ENCODE measurements around the gene IKZF3.
"Not testable (repeated sequence)": the region's sequence is repeated elsewhere in the genome, so short reads cannot be mapped to it uniquely, and the experiment has no call there.

IKZF3 gene

GRCh38 chr17:39777534-39778365 is 86.4 kb downstream of the IKZF3 start:
- Histone ChIP-seq H3K9me3 (ENCODE audit: low read length) (no peaks in the 10 kb centered on the region), H2AFZ (ENCODE audit: low read depth, low read length) (no peak overlapping the region), H3K27me3 (ENCODE audit: insufficient read depth, low read length) (peaks cover 44% of the 10 kb centered on the region), H3K4me3 (ENCODE audit: low read length) (no peak overlapping the region), H3K36me3 (ENCODE audit: insufficient read depth, low read length) (no peaks in the 10 kb centered on the region), H3K4me1 (ENCODE audit: insufficient read depth, low read length) (no peaks in the 10 kb centered on the region)

GRCh38 chr17:39776252-39776651 is 87.9 kb downstream of the IKZF3 start:
- H3K36me3 ChIP-seq (ENCODE audit: insufficient read depth, low read length) = no peaks in the 10 kb centered on the region
- no peak overlapping the region for H2AFZ ChIP-seq (ENCODE audit: low read depth, low read length)
- no peaks in the 10 kb centered on the region for H3K9me3 ChIP-seq (ENCODE audit: low read length)
- H3K4me1 ChIP-seq (ENCODE audit: insufficient read depth, low read length) = no peaks in the 10 kb centered on the region
- H3K4me3 ChIP-seq (ENCODE audit: low read length) = no peak overlapping the region
- H3K27me3 ChIP-seq (ENCODE audit: insufficient read depth, low read length) = peaks cover 33% of the 10 kb centered on the region

- peaks cover 34% of the 10 kb centered on the region for H3K27me3 ChIP-seq (ENCODE audit: insufficient read depth, low read length)
- H3K4me1 ChIP-seq (ENCODE audit: insufficient read depth, low read length) = no peaks in the 10 kb centered on the region
- no peak overlapping the region for H2AFZ ChIP-seq (ENCODE audit: low read depth, low read length)
- H3K36me3 ChIP-seq (ENCODE audit: insufficient read depth, low read length) = no peaks in the 10 kb centered on the region
- no peaks in the 10 kb centered on the region for H3K9me3 ChIP-seq (ENCODE audit: low read length)
- no peak overlapping the region for H3K4me3 ChIP-seq (ENCODE audit: low read length)
These were observed 89.1 kb downstream of the IKZF3 start for GRCh38 chr17:39775031-39775430.

- peaks cover 37% of the 10 kb centered on the region for H3K27me3 ChIP-seq (ENCODE audit: insufficient read depth, low read length)
- no peak overlapping the region for H2AFZ ChIP-seq (ENCODE audit: low read depth, low read length)
- H3K36me3 ChIP-seq (ENCODE audit: insufficient read depth, low read length) = no peaks in the 10 kb centered on the region
- H3K9me3 ChIP-seq (ENCODE audit: low read length) = no peaks in the 10 kb centered on the region
- H3K4me1 ChIP-seq (ENCODE audit: insufficient read depth, low read length) = no peaks in the 10 kb centered on the region
- no peak overlapping the region for H3K4me3 ChIP-seq (ENCODE audit: low read length)
These were observed 90.1 kb downstream of the IKZF3 start for GRCh38 chr17:39774047-39774446.

- H3K4me1 ChIP-seq (ENCODE audit: insufficient read depth, low read length) = no peaks in the 10 kb centered on the region
These were observed 90.9 kb downstream of the IKZF3 start for GRCh38 chr17:39772987-39773934.

GRCh38 chr17:39772415-39772814 is 91.7 kb downstream of the IKZF3 start:
- H2AFZ ChIP-seq (ENCODE audit: low read depth, low read length) = no peak overlapping the region
- H3K4me1 ChIP-seq (ENCODE audit: insufficient read depth, low read length) = no peaks in the 10 kb centered on the region
- peaks cover 35% of the 10 kb centered on the region for H3K27me3 ChIP-seq (ENCODE audit: insufficient read depth, low read length)
- H3K4me3 ChIP-seq (ENCODE audit: low read length) = no peak overlapping the region
- no peaks in the 10 kb centered on the region for H3K9me3 ChIP-seq (ENCODE audit: low read length)
- H3K36me3 ChIP-seq (ENCODE audit: insufficient read depth, low read length) = no peaks in the 10 kb centered on the region

More at GRCh38 chr17:39772987-39773934, 90.9 kb downstream of the IKZF3 start:
- Histone ChIP-seq H3K9me3 (ENCODE audit: low read length) (no peaks in the 10 kb centered on the region), H3K4me3 (ENCODE audit: low read length) (no peak overlapping the region), H2AFZ (ENCODE audit: low read depth, low read length) (no peak overlapping the region), H3K27me3 (ENCODE audit: insufficient read depth, low read length) (peaks cover 37% of the 10 kb centered on the region), H3K36me3 (ENCODE audit: insufficient read depth, low read length) (no peaks in the 10 kb centered on the region)

- no peaks in the 10 kb centered on the region for H3K36me3 ChIP-seq (ENCODE audit: insufficient read depth, low read length)
- peaks cover 5% of the 10 kb centered on the region for H3K9me3 ChIP-seq (ENCODE audit: low read length)
- no peaks in the 10 kb centered on the region for H3K4me1 ChIP-seq (ENCODE audit: insufficient read depth, low read length)
- peaks cover 26% of the 10 kb centered on the region for H3K27me3 ChIP-seq (ENCODE audit: insufficient read depth, low read length)
- no peak overlapping the region for H2AFZ ChIP-seq (ENCODE audit: low read depth, low read length)
- no peak overlapping the region for H3K4me3 ChIP-seq (ENCODE audit: low read length)
These were observed 94.0 kb downstream of the IKZF3 start for GRCh38 chr17:39769974-39770587.

- Histone ChIP-seq H3K27me3 (ENCODE audit: insufficient read depth, low read length) (peaks cover 23% of the 10 kb centered on the region), H3K4me1 (ENCODE audit: insufficient read depth, low read length) (no peaks in the 10 kb centered on the region), H3K4me3 (ENCODE audit: low read length) (no peak overlapping the region), H3K9me3 (ENCODE audit: low read length) (peaks cover 5% of the 10 kb centered on the region), H3K36me3 (ENCODE audit: insufficient read depth, low read length) (no peaks in the 10 kb centered on the region), H2AFZ (ENCODE audit: low read depth, low read length) (no peak overlapping the region)
These were observed 97.0 kb downstream of the IKZF3 start for GRCh38 chr17:39767147-39767546.

- Histone ChIP-seq H3K4me1 (ENCODE audit: insufficient read depth, low read length) (no peaks in the 10 kb centered on the region), H3K4me3 (ENCODE audit: low read length) (no peak overlapping the region), H2AFZ (ENCODE audit: low read depth, low read length) (no peak overlapping the region), H3K9me3 (ENCODE audit: low read length) (peaks cover 5% of the 10 kb centered on the region), H3K36me3 (ENCODE audit: insufficient read depth, low read length) (no peaks in the 10 kb centered on the region), H3K27me3 (ENCODE audit: insufficient read depth, low read length) (peaks cover 22% of the 10 kb centered on the region)
These were observed 98.3 kb downstream of the IKZF3 start for GRCh38 chr17:39765766-39766165.

- no peak overlapping the region for H3K4me3 ChIP-seq (ENCODE audit: low read length)
- no peaks in the 10 kb centered on the region for H3K4me1 ChIP-seq (ENCODE audit: insufficient read depth, low read length)
- peaks cover 23% of the 10 kb centered on the region for H3K27me3 ChIP-seq (ENCODE audit: insufficient read depth, low read length)
- no peaks in the 10 kb centered on the region for H3K36me3 ChIP-seq (ENCODE audit: insufficient read depth, low read length)
- no peak overlapping the region for H2AFZ ChIP-seq (ENCODE audit: low read depth, low read length)
- peaks cover 5% of the 10 kb centered on the region for H3K9me3 ChIP-seq (ENCODE audit: low read length)
These were observed 98.9 kb downstream of the IKZF3 start for GRCh38 chr17:39765175-39765574.

- not testable (repeated sequence) for H3K4me3 ChIP-seq (ENCODE audit: low read length); H2AFZ ChIP-seq (ENCODE audit: low read depth, low read length); H3K9me3 ChIP-seq (ENCODE audit: low read length); H3K36me3 ChIP-seq (ENCODE audit: insufficient read depth, low read length); H3K4me1 ChIP-seq (ENCODE audit: insufficient read depth, low read length)
- H3K27me3 ChIP-seq (ENCODE audit: insufficient read depth, low read length) = peaks cover 26% of the 10 kb centered on the region
These were observed 99.9 kb downstream of the IKZF3 start for GRCh38 chr17:39764171-39764570.

GRCh38 chr17:39763051-39763820 is 100.9 kb downstream of the IKZF3 start:
- peaks cover 5% of the 10 kb centered on the region for H3K9me3 ChIP-seq (ENCODE audit: low read length)
- peaks cover 33% of the 10 kb centered on the region for H3K27me3 ChIP-seq (ENCODE audit: insufficient read depth, low read length)

More at GRCh38 chr17:39763051-39763820, 100.9 kb downstream of the IKZF3 start:
- Histone ChIP-seq H3K36me3 (ENCODE audit: insufficient read depth, low read length) (no peaks in the 10 kb centered on the region), H3K4me1 (ENCODE audit: insufficient read depth, low read length) (no peaks in the 10 kb centered on the region), H3K4me3 (ENCODE audit: low read length) (no peak overlapping the region), H2AFZ (ENCODE audit: low read depth, low read length) (no peak overlapping the region)
